Activated CD4-positive, alpha-beta T cell treated with anti-CD3 and anti-CD28 coated beads, Interleukin-2, amount 10 ng/mL, durations not matched to agents 24 days and 14 days (primary cell): ENCODE measurements around the gene LDLRAD4. TPM values are rescaled to one million over a fixed set of nuclear protein-coding genes. Genes with fewer than 3 reads are reported as not detected.

Source experiments
- DNase-seq: peaks from one replicate; pipeline ENCODE4 v3.0.0; 2022
- H3K27ac Mint-ChIP-seq: one replicate; pipeline ENCODE4 v1.8.0; 2022; ENCODE audit warnings: mild to moderate bottlenecking, mixed read lengths
- H3K27me3 Mint-ChIP-seq: one replicate; pipeline ENCODE4 v1.8.0; 2022; ENCODE audit warnings: mixed read lengths
- H3K36me3 Mint-ChIP-seq: one replicate; pipeline ENCODE4 v1.8.0; 2022; ENCODE audit warnings: low read depth, mild to moderate bottlenecking, mixed read lengths
- H3K4me1 Mint-ChIP-seq: one replicate; pipeline ENCODE4 v1.8.0; 2021; ENCODE audit warnings: mixed read lengths
- H3K4me3 Mint-ChIP-seq: one replicate; pipeline ENCODE4 v1.8.0; 2022; ENCODE audit warnings: mild to moderate bottlenecking, moderate library complexity, mixed read lengths
- H3K9me3 Mint-ChIP-seq: one replicate; pipeline ENCODE4 v1.8.0; 2021; ENCODE audit warnings: mixed read lengths
- intact Hi-C: fragments of 100-400 bp; cut with micrococcal nuclease; formaldehyde crosslinking; loops from one replicate; pipeline ENCODE4 v1.15.1; 2023
- total RNA-seq: library from RNA; stranded (reverse); gene quantifications from 2 replicates; pipeline ENCODE4 v1.2.3, GENCODE V29; 2022

Gene LDLRAD4
- total RNA-seq, 1 donor from 2014 or later = 36.5 TPM

- H3K4me3 Mint-ChIP-seq = no peak overlapping the region
- intact Hi-C loops = no loop called here
- no peaks in the 10 kb centered on the region for H3K9me3 Mint-ChIP-seq
- H3K27me3 Mint-ChIP-seq = no peaks in the 10 kb centered on the region
- peak overlapping the region; percentile 64 for H3K27ac Mint-ChIP-seq
- H3K36me3 Mint-ChIP-seq = no peaks in the 10 kb centered on the region
- peaks cover 62% of the 10 kb centered on the region for H3K4me1 Mint-ChIP-seq
- DNase-seq = no peak
Measured at GRCh38 chr18:13440277-13441248, 222.0 kb downstream of the LDLRAD4 start.

DNA sequence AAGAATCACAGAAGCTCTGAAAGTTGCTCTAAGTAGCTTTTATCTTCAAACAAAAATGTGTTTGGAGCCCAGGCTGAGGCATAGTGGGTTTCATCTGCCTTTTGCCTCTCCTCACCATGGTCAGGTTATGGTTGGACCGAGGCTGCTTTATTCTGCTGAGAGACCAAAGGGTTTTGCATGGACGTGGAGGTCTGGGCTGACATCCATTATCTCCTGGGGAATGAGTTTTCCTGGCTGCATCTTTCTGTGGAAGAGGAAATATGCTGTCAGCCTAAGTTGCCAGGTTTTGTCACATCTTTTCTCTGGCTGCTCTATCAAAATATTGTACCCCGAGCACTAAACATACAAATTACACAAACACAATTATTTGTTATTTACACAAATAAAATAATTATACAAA lies 223.2 kb downstream of the LDLRAD4 start:
- peaks cover 52% of the 10 kb centered on the region for H3K4me1 Mint-ChIP-seq
- no peaks in the 10 kb centered on the region for H3K9me3 Mint-ChIP-seq
- H3K36me3 Mint-ChIP-seq = no peaks in the 10 kb centered on the region
- no peak overlapping the region for H3K27ac Mint-ChIP-seq
- no peak overlapping the region for H3K4me3 Mint-ChIP-seq
- no peaks in the 10 kb centered on the region for H3K27me3 Mint-ChIP-seq
- intact Hi-C loops = no loop called here
- DNase-seq = no peak

- Mint-ChIP-seq H3K36me3 (no peaks in the 10 kb centered on the region), H3K27ac (no peak overlapping the region), H3K27me3 (no peaks in the 10 kb centered on the region), H3K4me3 (no peak overlapping the region), H3K4me1 (peaks cover 47% of the 10 kb centered on the region), H3K9me3 (no peaks in the 10 kb centered on the region)
- intact Hi-C loops = no loop called here
- DNase-seq = no peak
Measured at GRCh38 chr18:13442451-13442850, 223.9 kb downstream of the LDLRAD4 start.

- H3K36me3 Mint-ChIP-seq = no peaks in the 10 kb centered on the region
- peak overlapping the region; percentile 34 for H3K27ac Mint-ChIP-seq
- H3K4me3 Mint-ChIP-seq = no peak overlapping the region
- intact Hi-C loops = no loop called here
- peaks cover 42% of the 10 kb centered on the region for H3K4me1 Mint-ChIP-seq
- no peaks in the 10 kb centered on the region for H3K27me3 Mint-ChIP-seq
- no peak for DNase-seq
- H3K9me3 Mint-ChIP-seq = no peaks in the 10 kb centered on the region
Measured at GRCh38 chr18:13443552-13443951, 225.0 kb downstream of the LDLRAD4 start.

DNA sequence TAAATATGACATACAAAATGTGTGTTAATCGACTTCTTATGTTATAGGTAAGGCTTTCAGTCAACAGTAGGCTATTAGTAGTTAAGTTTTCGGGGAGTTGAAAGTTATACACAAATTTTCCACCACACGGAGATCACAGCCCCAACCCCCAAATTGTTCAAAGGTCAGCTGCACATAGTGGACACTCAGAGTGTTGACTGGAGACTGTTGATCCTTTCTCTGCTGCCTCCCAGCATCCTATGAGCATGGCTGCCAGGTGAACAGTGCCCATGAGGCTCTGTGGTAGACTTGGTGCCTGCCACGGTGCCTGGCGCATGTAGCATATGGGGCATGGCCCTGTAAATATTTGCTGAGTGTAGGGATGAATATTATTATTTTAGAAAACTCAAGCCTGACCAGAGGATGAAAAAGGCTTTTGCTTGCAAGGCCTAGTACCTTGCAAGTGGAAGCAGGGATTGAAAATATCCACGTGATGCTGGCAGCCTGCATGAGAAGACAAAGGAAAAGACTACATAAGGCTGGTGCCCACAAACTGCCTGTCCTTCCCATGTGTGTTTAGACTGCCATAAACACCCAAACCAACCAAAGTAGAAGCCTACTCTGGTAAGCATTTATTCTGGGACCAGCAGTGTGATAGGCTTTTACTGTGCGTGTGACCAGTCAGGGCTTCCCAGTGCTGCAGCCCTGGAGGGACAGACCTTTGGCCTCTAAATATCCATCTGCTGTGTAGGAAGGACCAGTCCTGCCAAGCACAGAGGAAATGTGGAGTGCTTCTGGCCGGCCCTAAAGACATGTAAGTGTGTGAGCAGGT lies 226.1 kb downstream of the LDLRAD4 start:
- no peaks in the 10 kb centered on the region for H3K9me3 Mint-ChIP-seq
- H3K27me3 Mint-ChIP-seq = no peaks in the 10 kb centered on the region
- peaks cover 32% of the 10 kb centered on the region for H3K4me1 Mint-ChIP-seq
- H3K27ac Mint-ChIP-seq = no peak overlapping the region
- intact Hi-C loops = no loop called here
- H3K36me3 Mint-ChIP-seq = no peaks in the 10 kb centered on the region
- H3K4me3 Mint-ChIP-seq = no peak overlapping the region
- no peak for DNase-seq

DNA sequence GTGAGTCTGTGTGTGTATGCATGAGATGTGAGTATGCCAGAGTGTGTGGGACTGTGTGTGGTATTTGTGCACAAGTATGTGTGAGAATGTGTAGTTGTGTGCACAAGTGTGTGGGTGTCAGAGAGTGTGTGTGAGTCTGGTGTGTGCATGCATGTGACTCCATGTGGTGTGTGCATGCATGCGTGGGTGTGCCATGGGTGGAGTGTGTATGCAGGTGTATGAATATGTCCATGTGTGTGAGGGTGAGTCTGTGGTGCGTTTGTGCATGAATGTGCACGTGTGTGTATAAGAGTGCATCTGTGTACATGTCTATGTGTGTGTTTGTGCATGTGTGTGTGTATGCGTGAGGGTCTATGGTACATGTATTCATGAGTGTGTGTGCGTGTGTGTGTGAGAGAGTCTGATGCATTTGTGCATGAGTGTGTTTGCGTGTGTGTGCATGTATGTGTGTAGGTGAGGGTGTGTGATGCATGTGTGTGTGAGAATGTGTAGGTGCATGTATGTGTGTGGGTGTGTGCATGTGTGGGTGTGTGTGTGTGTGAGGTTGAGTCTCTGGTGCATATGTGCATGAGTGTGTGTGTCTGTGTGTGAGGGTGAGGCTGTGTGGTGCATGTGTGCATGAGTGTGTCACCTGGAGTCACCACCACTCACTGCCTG lies 226.8 kb downstream of the LDLRAD4 start:
- no peaks in the 10 kb centered on the region for H3K9me3 Mint-ChIP-seq
- DNase-seq = no peak
- H3K4me3 Mint-ChIP-seq = no peak overlapping the region
- no peak overlapping the region for H3K27ac Mint-ChIP-seq
- H3K27me3 Mint-ChIP-seq = no peaks in the 10 kb centered on the region
- H3K36me3 Mint-ChIP-seq = no peaks in the 10 kb centered on the region
- peaks cover 27% of the 10 kb centered on the region for H3K4me1 Mint-ChIP-seq
- intact Hi-C loops = no loop called here

DNA sequence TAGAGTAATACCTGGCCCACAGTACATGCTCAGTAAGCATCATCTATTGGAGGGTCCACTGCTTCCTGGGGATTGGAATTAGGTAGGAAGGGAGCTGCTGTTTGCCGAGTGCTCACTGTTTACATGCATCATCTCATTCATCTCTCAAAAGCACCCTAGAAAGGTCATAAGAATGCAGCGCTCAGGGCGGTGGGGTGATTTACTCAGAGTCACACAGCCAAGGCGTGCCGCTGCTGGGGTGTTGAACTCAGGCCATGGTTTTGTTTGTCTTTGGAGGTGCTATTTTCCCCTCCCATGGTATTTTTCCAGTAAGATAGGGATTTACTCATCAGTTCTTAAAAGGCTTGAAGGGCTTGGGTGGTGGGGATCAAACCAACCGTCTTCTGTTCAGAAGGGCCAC lies 227.5 kb downstream of the LDLRAD4 start:
- H3K36me3 Mint-ChIP-seq = no peaks in the 10 kb centered on the region
- intact Hi-C loops = no loop called here
- no peak overlapping the region for H3K4me3 Mint-ChIP-seq
- no peaks in the 10 kb centered on the region for H3K27me3 Mint-ChIP-seq
- no peaks in the 10 kb centered on the region for H3K9me3 Mint-ChIP-seq
- H3K4me1 Mint-ChIP-seq = peaks cover 29% of the 10 kb centered on the region
- DNase-seq = no peak
- H3K27ac Mint-ChIP-seq = no peak overlapping the region

DNA sequence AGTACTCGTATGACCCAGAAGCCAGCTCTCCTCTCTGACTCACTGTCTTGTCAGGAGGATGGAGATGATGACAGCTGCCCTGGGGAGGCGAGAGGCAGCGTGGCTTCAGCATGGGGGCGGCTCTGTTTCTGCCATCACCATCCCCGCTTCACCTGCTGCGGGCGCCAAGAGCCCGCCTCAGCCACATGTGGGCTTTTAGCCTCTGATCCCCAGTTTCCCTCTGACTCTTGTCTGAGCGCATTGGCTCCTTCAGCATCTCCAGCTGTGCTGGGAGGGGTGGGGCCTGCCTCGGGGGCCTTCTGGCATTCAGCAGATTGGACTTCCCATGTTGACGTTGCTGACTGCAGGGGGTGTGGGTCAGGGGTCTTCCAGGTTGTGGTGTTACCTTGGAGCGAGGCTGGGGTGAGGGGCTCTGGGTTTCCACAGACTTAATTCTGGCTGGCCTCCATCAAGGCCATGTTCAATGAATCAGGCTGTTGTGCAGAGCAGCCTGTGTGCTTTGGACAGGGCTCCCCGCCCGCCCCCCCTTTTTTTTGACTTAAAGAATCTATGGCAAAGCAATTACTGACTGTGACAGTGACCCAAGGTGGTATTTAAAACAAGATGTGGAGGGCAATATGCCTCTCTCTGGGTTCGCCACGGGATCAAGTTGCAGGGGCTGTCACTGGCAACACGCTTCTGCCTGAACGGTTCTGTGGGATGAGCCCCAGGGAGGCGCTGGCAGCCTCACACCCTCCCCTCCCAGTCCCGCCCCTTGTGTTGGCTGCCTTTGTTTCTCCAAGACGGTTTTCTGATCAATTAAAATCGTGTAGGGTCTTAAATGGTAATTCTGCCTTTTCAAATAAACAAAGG lies 228.3 kb downstream of the LDLRAD4 start:
- Mint-ChIP-seq H3K36me3 (no peaks in the 10 kb centered on the region), H3K9me3 (no peaks in the 10 kb centered on the region), H3K27ac (peak overlapping the region; percentile 67), H3K4me3 (no peak overlapping the region), H3K4me1 (peaks cover 29% of the 10 kb centered on the region), H3K27me3 (no peaks in the 10 kb centered on the region)
- peak; percentile 64 for DNase-seq
- intact Hi-C loops = no loop called here

DNA sequence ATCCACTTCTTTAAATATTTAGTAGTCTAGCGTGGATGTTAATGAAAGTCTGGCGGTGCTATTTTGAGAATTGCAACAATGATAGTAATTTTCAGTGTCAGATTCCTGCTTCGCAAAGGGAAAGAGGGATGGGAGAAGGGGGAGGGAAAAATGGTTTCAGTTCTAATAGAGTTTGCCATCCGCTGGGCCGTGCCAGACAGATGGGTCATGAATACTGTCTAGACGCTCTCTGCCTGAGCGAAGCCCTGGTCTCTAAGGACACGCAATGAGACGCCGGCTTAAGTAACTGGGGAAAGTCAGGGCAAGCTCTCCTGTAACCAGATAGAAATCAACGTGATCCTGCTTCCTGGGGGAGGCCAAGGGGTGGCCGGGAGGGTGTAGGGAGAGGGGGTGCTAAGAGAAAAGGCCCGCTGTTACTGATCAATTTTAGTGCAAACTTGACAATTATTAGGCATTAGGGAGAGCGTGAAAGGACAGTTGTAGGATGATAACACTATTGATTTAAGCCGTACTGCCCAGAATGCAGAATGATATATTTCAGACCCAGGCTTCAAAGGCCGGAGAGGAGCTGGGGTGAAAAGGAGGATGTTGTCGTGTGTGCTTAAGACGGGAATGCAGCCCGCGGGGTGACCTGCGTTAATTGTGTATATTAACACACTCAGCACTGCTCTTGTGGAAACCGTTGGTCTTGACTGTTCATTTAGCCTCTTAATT lies 229.2 kb downstream of the LDLRAD4 start:
- no peaks in the 10 kb centered on the region for H3K27me3 Mint-ChIP-seq
- no peak for DNase-seq
- no peak overlapping the region for H3K4me3 Mint-ChIP-seq
- H3K27ac Mint-ChIP-seq = no peak overlapping the region
- no peaks in the 10 kb centered on the region for H3K36me3 Mint-ChIP-seq
- intact Hi-C loops = no loop called here
- H3K9me3 Mint-ChIP-seq = no peaks in the 10 kb centered on the region
- H3K4me1 Mint-ChIP-seq = peaks cover 26% of the 10 kb centered on the region

DNA sequence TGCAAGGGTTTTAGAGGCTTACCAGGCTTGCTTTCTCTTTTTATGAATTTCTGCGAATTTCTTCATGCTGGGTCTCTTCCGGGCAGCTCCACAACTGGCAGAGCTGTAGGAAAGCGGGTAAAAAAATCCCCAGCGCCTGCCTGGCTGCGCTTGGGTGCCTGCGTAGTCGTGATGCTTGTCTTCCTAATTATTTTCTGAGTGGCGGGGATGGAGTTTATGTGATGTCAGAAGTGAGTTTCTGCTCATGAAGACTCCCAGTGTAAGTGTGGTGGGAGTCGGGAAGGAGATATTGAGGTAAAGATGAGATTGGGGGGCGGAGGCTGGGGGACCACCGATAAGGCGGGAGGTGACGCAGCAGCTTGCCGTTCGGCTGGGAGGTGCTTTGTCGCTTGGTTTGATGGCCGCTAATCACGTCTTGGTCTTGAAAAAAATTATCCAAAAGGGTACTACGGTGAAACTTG lies 229.8 kb downstream of the LDLRAD4 start:
- no peaks in the 10 kb centered on the region for H3K36me3 Mint-ChIP-seq
- no peaks in the 10 kb centered on the region for H3K9me3 Mint-ChIP-seq
- H3K4me3 Mint-ChIP-seq = no peak overlapping the region
- DNase-seq = no peak
- intact Hi-C loops = no loop called here
- peaks cover 23% of the 10 kb centered on the region for H3K4me1 Mint-ChIP-seq
- no peak overlapping the region for H3K27ac Mint-ChIP-seq
- H3K27me3 Mint-ChIP-seq = no peaks in the 10 kb centered on the region

- intact Hi-C loops = no loop called here
- no peaks in the 10 kb centered on the region for H3K27me3 Mint-ChIP-seq
- H3K27ac Mint-ChIP-seq = no peak overlapping the region
- no peak for DNase-seq
- no peaks in the 10 kb centered on the region for H3K9me3 Mint-ChIP-seq
- H3K4me3 Mint-ChIP-seq = no peak overlapping the region
- H3K36me3 Mint-ChIP-seq = no peaks in the 10 kb centered on the region
- H3K4me1 Mint-ChIP-seq = peaks cover 22% of the 10 kb centered on the region
Measured at GRCh38 chr18:13449651-13450050, 231.1 kb downstream of the LDLRAD4 start.

GRCh38 chr18:13450289-13451212 lies 232.0 kb downstream of the LDLRAD4 start:
- Mint-ChIP-seq H3K9me3 (no peaks in the 10 kb centered on the region), H3K27ac (peak overlapping the region; percentile 16), H3K4me3 (no peak overlapping the region), H3K36me3 (no peaks in the 10 kb centered on the region), H3K4me1 (peaks cover 27% of the 10 kb centered on the region), H3K27me3 (no peaks in the 10 kb centered on the region)
- DNase-seq = no peak
- intact Hi-C loops = no loop called here
